Mesodermal cell (in vitro differentiated cells): ENCODE results near the gene C16orf90.
"Not testable (repeated sequence)": the region's sequence is repeated elsewhere in the genome, so short reads cannot be mapped to it uniquely, and the experiment has no call there.

Source experiments
- H3K27ac ChIP-seq: 2 replicates; pipeline ENCODE4 v1.7.0; 2013; ENCODE audit warnings: mild to moderate bottlenecking, low read depth, low read length, moderate library complexity; ENCODE audit not compliant: severe bottlenecking
- H3K36me3 ChIP-seq: 2 replicates; pipeline ENCODE4 v1.7.1; 2013; ENCODE audit warnings: mild to moderate bottlenecking, low read length, moderate library complexity; ENCODE audit not compliant: control insufficient read depth, insufficient read depth
- H3K4me1 ChIP-seq: one replicate; pipeline ENCODE4 v1.7.1; 2013; ENCODE audit warnings: mild to moderate bottlenecking, low read length; ENCODE audit not compliant: insufficient read depth, control insufficient read depth, poor library complexity, severe bottlenecking
- H3K4me3 ChIP-seq: 2 replicates; pipeline ENCODE4 v1.7.0; 2013; ENCODE audit warnings: low read length, control low read depth, mild to moderate bottlenecking; ENCODE audit not compliant: insufficient read depth, poor library complexity, severe bottlenecking; ENCODE audit errors: extremely low read depth
- H3K9me3 ChIP-seq: 2 replicates; pipeline ENCODE4 v1.7.1; 2013; ENCODE audit warnings: mild to moderate bottlenecking, low read length, moderate library complexity; ENCODE audit not compliant: control insufficient read depth
- WGBS, 2 experiments: methylation state at CpG; one replicate each; pipeline ENCODE4 v1.1.5; 2013; ENCODE audit warnings: missing lambda C conversion rate in 2 of 2; ENCODE audit not compliant: insufficient coverage in 2 of 2; 5-methylcytosine and 5-hydroxymethylcytosine counted together

The C16orf90 gene

DNA sequence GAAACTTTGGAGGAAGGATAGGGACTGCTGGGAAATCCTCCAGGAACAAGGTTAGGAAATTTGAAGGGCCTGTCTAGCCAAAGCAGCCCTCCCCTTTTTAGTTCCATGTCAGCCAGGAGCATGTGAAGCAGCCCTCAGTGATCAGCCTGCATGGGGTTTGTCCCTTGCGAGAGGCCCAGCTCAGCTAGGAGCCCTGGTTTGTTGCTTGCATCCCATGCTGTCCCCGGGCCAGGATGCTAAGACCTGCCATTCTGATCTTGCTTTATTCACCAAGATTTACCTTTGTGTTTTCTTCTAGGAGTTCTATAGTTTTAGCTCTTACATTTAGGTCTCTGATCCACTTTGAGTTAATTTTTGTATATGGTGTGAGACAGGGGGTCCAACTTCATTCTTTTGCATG, 33.1 kb upstream of the C16orf90 start:
- Histone ChIP-seq H3K27ac (no peak overlapping the region), H3K36me3 (peaks cover 70% of the 10 kb centered on the region), H3K9me3 (peaks cover 5% of the 10 kb centered on the region), H3K4me3 (no peak overlapping the region), H3K4me1 (no peaks in the 10 kb centered on the region)
- WGBS, 2 experiments, result 100% methylated on average over 1 of the region's 2 CpGs; no CpG with 5 or more reads in 1 of the 2 experiments

DNA sequence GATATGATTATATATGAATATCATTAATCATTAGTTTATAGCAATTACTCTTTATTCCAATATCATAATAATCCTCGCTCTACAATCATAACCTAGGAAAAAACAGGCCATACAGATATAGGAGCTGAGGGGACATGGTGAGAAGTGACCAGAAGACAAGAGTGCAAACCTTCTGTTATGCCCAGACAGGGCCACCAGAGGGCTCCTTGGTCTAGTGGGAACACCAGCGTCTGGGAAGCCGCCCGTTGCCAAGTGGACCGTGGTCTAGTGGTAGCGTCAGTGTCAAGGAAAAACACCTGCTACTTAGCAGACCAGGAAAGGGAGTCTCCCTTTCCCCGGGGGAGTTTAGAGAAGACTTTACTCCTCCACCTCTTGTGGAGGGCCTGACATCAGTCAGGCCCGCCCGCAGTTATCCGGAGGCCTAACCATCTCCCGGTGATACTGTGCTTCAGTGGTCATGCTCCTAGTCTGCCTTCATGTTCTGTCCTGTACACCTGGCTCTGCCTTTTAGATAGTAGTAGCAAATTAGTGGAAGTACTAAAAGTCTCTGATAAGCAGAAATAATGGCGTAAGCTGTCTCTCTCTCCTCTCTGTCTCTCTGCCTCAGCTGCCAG, 32.0 kb upstream of the C16orf90 start:
- peaks cover 65% of the 10 kb centered on the region for H3K36me3 ChIP-seq
- not testable (repeated sequence) for H3K9me3 ChIP-seq, H3K4me1 ChIP-seq, H3K27ac ChIP-seq, H3K4me3 ChIP-seq
- 74 to 100% methylated on average over 5 to 11 of the region's 12 CpGs for WGBS, 2 experiments

DNA sequence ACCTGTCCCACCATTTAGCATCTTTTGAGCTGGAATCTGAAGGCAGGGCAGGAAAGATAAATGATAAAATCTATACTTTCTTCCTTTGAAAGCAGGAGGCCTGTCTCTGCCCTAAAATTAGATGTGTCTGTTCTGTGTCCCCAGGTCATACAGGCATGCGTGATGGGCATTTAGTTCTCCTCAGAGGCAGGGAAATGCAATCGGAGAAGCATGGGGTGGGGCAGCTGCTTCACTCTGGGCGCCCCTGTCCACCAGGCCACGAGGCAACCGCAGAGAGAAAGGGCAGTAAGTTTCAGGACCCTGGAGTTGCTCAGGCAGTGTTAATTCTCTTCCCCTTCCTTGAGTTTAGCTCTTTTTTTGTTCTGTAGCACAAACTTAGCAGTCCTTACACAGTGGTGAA, 30.7 kb upstream of the C16orf90 start:
- 96 to 100% methylated on average over 1 to 5 of the region's 5 CpGs for WGBS, 2 experiments
- Histone ChIP-seq H3K36me3 (peaks cover 62% of the 10 kb centered on the region), H3K27ac (no peak overlapping the region), H3K4me1 (no peaks in the 10 kb centered on the region), H3K9me3 (peaks cover 5% of the 10 kb centered on the region), H3K4me3 (no peak overlapping the region)

DNA sequence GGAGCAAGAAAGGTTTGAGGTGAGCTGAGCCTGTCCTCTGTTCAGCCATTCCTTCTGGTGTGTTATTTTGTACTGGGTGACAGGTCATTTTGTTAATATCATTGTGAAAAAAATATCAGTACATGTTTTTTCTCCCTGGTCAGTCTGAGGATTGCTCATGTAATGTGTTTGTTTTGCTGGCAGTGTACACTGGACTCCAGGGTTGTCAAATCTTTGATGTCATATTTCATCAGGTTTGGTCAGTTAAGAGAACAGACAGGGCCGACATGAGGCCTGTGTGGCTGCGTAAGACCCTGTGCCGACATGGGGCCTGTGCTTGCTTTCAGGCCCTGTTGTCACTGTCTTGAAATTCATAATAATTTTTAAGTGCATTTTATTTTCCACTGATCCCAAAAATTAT, 28.0 kb upstream of the C16orf90 start:
- WGBS, 2 experiments, result 100% methylated on average over 3 of the region's 3 CpGs; no CpG with 5 or more reads in 1 of the 2 experiments
- H3K9me3 ChIP-seq, result peaks cover 5% of the 10 kb centered on the region
- H3K27ac ChIP-seq, result no peak overlapping the region
- H3K4me1 ChIP-seq, result no peaks in the 10 kb centered on the region
- H3K36me3 ChIP-seq, result peaks cover 71% of the 10 kb centered on the region
- H3K4me3 ChIP-seq, result no peak overlapping the region

DNA sequence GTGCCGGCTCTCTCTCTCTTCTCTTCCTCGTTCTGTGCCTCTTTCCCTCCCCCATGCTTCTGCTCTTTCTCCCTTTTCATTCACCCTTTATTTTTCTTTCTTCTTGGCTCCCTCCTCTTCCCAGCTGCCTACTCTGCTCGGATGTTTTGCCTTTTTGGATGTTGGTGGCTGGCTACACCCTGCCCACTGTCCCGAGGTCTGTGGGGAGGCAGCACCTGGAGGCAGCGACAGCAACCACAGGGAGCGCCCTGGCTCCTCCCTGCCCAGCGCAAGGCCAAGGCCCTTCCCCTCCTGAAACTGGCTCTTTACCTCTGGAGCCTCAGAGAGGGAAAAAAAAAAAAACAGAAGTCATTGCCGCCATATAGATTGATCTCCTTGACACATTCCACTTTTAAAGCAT, 25.6 kb upstream of the C16orf90 start:
- Histone ChIP-seq H3K4me1 (no peaks in the 10 kb centered on the region), H3K4me3 (no peak overlapping the region), H3K9me3 (no peaks in the 10 kb centered on the region), H3K36me3 (peaks cover 78% of the 10 kb centered on the region), H3K27ac (no peak overlapping the region)
- 86 to 90% methylated on average over 5 of the region's 8 CpGs for WGBS, 2 experiments

DNA sequence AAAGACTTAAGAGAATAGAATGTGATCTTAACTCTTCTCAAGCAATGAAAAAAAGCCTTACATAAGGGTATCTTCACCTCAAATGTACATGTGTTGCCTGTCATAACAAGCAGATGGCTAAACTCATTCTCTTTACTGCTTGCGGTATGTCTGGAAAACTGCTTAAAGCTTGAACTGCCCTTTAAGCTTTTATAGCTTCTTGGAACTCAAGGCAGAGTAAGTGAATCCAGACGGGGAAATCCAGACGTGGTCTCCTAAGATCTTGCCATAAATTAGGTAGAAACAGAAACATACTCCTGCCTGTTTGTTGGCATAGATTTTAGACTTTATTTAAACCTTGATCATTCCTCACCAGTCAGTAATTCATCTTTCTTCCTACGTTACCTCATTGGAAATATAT, 25.1 kb upstream of the C16orf90 start:
- Histone ChIP-seq H3K4me1 (no peaks in the 10 kb centered on the region), H3K27ac (no peak overlapping the region), H3K4me3 (no peak overlapping the region), H3K9me3 (no peaks in the 10 kb centered on the region), H3K36me3 (peaks cover 77% of the 10 kb centered on the region)
- 93 to 95% methylated on average over 2 to 4 of the region's 4 CpGs for WGBS, 2 experiments

DNA sequence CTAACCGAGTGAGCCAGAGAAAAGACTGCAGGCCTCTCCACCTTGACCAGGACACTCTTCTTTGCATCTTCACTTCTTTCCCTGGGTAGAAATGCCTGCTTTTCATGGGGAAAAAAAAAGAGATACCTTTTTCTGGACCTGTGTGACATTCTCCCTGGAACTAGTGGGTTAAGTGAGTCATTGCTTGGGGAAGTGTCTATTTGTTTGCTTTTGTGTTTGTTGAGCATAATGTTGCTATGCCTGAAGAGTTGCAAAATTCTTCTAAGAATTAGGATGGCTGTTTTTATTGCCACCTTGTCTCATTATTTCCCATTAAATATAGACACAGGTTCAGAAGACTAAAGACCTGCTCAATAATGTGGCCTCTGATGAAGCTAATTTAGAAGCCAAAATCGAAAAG, 24.3 kb upstream of the C16orf90 start:
- Histone ChIP-seq H3K4me3 (no peak overlapping the region), H3K9me3 (no peaks in the 10 kb centered on the region), H3K27ac (no peak overlapping the region), H3K36me3 (peaks cover 78% of the 10 kb centered on the region), H3K4me1 (no peaks in the 10 kb centered on the region)
- WGBS, 2 experiments, result 89 to 100% methylated on average over 1 to 2 of the region's 2 CpGs

DNA sequence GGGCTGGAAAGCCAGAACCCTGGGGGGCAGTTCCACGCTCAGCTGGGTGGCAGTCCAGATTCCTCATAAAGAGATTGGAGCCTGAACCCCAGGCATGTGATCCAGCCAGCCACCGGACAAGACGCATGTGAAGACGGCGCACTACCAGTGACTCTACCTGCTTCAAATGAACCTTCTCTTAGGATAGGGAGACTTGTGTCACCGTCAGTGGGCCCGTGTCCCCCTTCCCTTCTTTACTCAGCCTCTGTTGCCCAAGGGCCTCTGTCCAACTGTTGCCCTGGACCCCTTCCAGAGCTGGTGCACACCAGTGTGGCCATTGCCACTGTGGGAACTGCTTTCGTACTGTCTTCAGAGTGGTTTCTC, 23.7 kb upstream of the C16orf90 start:
- Histone ChIP-seq H3K4me3 (no peak overlapping the region), H3K9me3 (no peaks in the 10 kb centered on the region), H3K4me1 (no peaks in the 10 kb centered on the region), H3K27ac (no peak overlapping the region), H3K36me3 (peaks cover 80% of the 10 kb centered on the region)
- 94 to 97% methylated on average over 6 to 8 of the region's 8 CpGs for WGBS, 2 experiments

DNA sequence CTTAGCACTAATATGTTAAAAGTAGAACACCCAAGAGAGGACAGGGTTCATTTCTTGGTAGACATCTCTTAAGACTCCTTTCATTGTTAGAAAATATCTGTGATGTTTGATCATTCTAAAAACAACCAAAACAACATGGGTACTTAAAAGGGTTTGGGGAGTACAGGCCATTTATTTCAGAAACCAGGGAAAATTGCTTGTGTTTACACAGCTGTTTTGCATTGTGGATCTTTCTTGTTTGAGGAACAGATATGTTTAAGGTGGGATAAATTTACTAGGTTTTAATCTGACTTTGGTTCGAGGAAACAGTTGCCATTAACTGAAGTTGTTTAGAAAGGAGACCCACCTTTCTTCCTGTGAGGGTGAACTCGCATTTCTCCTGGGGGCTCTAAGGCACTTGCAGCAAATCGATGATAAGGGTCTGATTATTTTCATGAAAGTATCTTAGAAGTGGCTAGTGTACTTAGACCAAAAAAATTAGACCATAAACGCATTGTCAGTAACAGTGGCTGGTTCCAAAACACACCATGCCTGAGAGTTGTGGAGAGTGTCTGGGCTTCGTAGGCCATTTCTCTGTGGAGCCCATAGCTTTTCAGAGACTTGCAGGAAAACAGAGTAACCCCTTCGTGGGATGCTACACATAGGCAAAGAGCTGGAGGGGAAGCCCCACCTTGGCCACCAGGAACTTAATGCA, 23.1 kb upstream of the C16orf90 start:
- Histone ChIP-seq H3K27ac (no peak overlapping the region), H3K9me3 (no peaks in the 10 kb centered on the region), H3K4me1 (no peaks in the 10 kb centered on the region), H3K4me3 (no peak overlapping the region), H3K36me3 (peaks cover 80% of the 10 kb centered on the region)
- WGBS, 2 experiments, result 97 to 98% methylated on average over 4 to 6 of the region's 6 CpGs

DNA sequence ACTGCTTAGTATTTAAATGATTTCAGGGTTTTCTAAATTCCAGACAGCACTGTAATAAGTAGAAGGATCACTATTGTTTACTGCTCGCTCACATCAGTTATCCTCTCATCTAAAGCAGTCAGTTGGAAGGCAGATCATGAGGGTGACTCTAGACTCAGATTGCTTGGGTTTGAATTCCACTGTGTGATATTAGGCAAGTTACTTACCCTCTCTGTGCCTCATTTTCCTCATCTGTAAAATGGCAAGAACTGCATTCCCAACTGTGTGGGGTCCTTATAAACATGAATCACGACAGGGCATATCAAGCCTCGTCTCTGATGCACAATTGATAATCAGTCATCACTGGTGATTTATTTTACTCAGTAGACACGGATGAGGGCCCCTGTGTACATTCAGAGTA, 20.6 kb upstream of the C16orf90 start:
- H3K27ac ChIP-seq, result no peak overlapping the region
- no peaks in the 10 kb centered on the region for H3K4me1 ChIP-seq
- peaks cover 86% of the 10 kb centered on the region for H3K36me3 ChIP-seq
- H3K4me3 ChIP-seq, result no peak overlapping the region
- 87 to 100% methylated on average over 2 of the region's 4 CpGs for WGBS, 2 experiments
- H3K9me3 ChIP-seq, result no peaks in the 10 kb centered on the region

DNA sequence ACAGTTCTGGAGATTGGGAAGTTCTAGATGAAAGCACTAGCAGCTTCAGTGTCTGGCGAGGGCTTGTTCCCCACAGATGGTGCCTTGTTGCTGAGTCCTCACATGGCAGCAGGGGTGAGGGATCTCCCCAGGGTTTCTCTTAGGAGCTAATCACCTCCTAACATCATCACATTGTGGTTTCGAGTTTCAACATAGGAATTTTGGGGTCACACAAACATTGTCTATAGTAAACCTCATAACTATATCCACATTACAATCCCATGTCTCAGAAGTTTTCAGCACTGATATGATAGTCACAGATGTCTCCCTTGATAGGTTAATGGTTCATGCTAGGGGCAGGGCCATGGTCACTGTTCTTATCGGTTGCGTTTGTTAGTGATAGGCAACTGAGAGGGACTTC, 19.3 kb upstream of the C16orf90 start:
- H3K27ac ChIP-seq, result no peak overlapping the region
- no peak overlapping the region for H3K4me3 ChIP-seq
- no peaks in the 10 kb centered on the region for H3K9me3 ChIP-seq
- H3K36me3 ChIP-seq, result peaks cover 80% of the 10 kb centered on the region
- no peaks in the 10 kb centered on the region for H3K4me1 ChIP-seq
- WGBS, 2 experiments, result 93 to 96% methylated on average over 4 of the region's 4 CpGs
